ENCODE data around the gene RABGGTA. TPM values are rescaled to one million over a fixed set of nuclear protein-coding genes. Genes with fewer than 3 reads are reported as not detected.

RABGGTA gene
- polyA plus RNA-seq (2011; rRNA removed), result 18.6 and 22.4 TPM in 2 replicates
- 40.9 and 43.2 TPM in 2 replicates for polyA plus RNA-seq (2012; cell fraction: cytosol; rRNA removed)
- polyA plus RNA-seq (2012; cell fraction: nucleus; rRNA removed), result 157 and 208 TPM in 2 replicates
- polyA plus RNA-seq (2017; fragmentation: RNase III; extraction: RNeasy Plus Mini Kit Qiagen cat#74134 plus additional on column Dnase treatment), result 17.2 to 23.1 TPM (median 21.9 TPM) in 3 replicates
- polyA minus RNA-seq (2011; rRNA and poly(A)+ RNA removed), result 41.9 and 52.1 TPM in 2 replicates

DNA sequence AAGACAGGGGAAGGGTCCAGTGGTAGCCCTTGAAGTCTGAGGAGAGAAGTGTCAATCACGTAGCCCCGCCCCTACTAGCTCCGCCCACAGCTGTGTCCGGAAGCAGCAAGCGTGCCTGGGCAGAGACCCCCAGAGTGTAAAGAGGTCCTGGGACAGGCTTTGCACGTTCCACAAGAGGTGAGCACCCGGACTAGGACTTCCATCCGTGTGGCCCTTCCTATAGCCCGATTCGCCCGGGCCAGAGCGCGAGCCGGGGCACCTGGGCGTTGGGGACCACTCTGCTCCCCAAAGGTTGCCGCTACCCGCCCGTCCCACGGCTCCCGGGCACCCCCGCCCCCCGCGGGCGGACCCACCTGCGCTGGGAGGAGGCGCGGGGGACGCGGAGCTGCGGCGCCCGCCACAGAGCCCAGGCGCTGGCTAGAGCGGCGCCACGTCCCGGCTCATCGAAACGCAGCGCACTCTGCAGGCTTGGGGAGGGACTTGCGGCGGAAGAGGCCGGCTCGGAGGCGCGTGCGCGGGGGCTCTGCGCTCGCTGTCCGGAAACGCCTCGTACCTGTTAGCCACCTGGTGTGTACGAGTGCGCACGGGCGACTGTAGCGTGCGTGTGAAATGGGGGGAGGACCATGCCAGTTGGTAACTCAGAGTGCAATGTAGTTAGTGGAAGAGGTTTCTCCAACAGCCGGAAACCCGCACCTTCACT is at the start of gene RABGGTA:
Gene RABGGTA (minus strand): TSS at position 464 of the 700 bp plus-strand sequence. CDS start 482 bp downstream, outside the sequence.
- Histone ChIP-seq H3K4me3 (peak within 1 kb of the TSS; percentile 59), H3K9me3 (no peaks in the 10 kb centered on the region), H3K4me1 (0 out of 3 replicates have a peak, but pooled peaks cover 5% of the 10 kb centered on the region), H3K4me2 (peak within 1 kb of the TSS; percentile 85), H3K27ac (peak within 1 kb of the TSS; percentile 89 to 97)
- CTCF ChIA-PET, result interaction anchor here (1.0 to 34.0 kb wide), 14 partner anchors 9 to 166 kb away, joined by 3 to 469 read pairs (median 5); partner anchors contain the start of genes CIDEB, DHRS1, LTB4R and LTB4R2
- POLR2A ChIA-PET, result interaction anchor here (0.6 to 1.9 kb wide), 28 partner anchors 9 to 171 kb away, joined by 3 to 53 read pairs (median 4); partner anchors contain the start of genes CBLN3, CHMP4A, CIDEB and DHRS1
- WGBS (ENCODE audit: missing lambda C conversion rate), result 5% methylated on average over 19 of the region's 61 CpGs
- ATAC-seq, result peak; percentile 91 to 98
- FAIRE-seq, result no peak
- DNase-seq (ENCODE audit: low read depth in 1 of 2, low spot score in 1 of 2), result peak; percentile 91 to 93
- TF ChIP-seq, protein P1, sequence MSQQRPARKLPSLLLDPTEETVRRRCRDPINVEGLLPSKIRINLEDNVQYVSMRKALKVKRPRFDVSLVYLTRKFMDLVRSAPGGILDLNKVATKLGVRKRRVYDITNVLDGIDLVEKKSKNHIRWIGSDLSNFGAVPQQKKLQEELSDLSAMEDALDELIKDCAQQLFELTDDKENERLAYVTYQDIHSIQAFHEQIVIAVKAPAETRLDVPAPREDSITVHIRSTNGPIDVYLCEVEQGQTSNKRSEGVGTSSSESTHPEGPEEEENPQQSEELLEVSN (IDR thresholded peaks at IDR 0.05; ENCODE audit: borderline replicate concordance, low read depth), result peak; percentile 81; the same call in 1 of the 2 replicates
- TF ChIP-seq POLR2A (IDR thresholded peaks at IDR 0.05; ENCODE audit: low read length), result peak; percentile 42
- peak; percentile 95 for TF ChIP-seq PHF8 (IDR thresholded peaks at IDR 0.05; ENCODE audit: borderline replicate concordance, low read depth)
- no peak for TF ChIP-seq ESRRA (IDR thresholded peaks at IDR 0.05; ENCODE audit: borderline replicate concordance, low read length)
- no peak for TF ChIP-seq JUNB (IDR thresholded peaks at IDR 0.05)
- TF ChIP-seq HDAC2 (IDR thresholded peaks at IDR 0.05), result no peak
- TF ChIP-seq TP53 (CRISPR knock-in tag; IDR thresholded peaks at IDR 0.05), result no peak
- no peak for TF ChIP-seq RCOR1 (IDR thresholded peaks at IDR 0.05; ENCODE audit: low read depth, low read length)
- TF ChIP-seq KDM5A (IDR thresholded peaks at IDR 0.05), result no peak; the same call in 1 of the 2 replicates
- TF ChIP-seq RARB (CRISPR knock-in tag; IDR thresholded peaks at IDR 0.05), result no peak
- TF ChIP-seq RNF2 (IDR thresholded peaks at IDR 0.05; ENCODE audit: borderline replicate concordance, low read depth), result no peak
- TF ChIP-seq MAFK (IDR thresholded peaks at IDR 0.05; ENCODE audit: partially characterized antibody), result no peak
- TF ChIP-seq RAD21 (conservative IDR thresholded peaks at IDR 0.05 in 1 of 2, IDR thresholded peaks at IDR 0.05 in 1 of 2), result no peak
- no peak for TF ChIP-seq SMC3 (IDR thresholded peaks at IDR 0.05)
- peak; percentile 70 for TF ChIP-seq PBX3 (IDR thresholded peaks at IDR 0.05)
- TF ChIP-seq FOSL2 (IDR thresholded peaks at IDR 0.05), result no peak
- TF ChIP-seq FOSL2 (CRISPR knock-in tag; IDR thresholded peaks at IDR 0.05), result 0 out of 2 replicates have a peak, but pooled peaks have one; percentile 25
- TF ChIP-seq CTCF (IDR thresholded peaks at IDR 0.05), result peak; percentile 62
- TF ChIP-seq KDM1A (IDR thresholded peaks at IDR 0.05; ENCODE audit: low read depth), result no peak
- 0 out of 2 replicates have a peak, but pooled peaks have one; percentile 74 for TF ChIP-seq MAZ (IDR thresholded peaks at IDR 0.05; ENCODE audit: borderline replicate concordance, low read depth, low read length)
- TF ChIP-seq HOXB5 (CRISPR knock-in tag; IDR thresholded peaks at IDR 0.05), result no peak
- TF ChIP-seq, protein P2, sequence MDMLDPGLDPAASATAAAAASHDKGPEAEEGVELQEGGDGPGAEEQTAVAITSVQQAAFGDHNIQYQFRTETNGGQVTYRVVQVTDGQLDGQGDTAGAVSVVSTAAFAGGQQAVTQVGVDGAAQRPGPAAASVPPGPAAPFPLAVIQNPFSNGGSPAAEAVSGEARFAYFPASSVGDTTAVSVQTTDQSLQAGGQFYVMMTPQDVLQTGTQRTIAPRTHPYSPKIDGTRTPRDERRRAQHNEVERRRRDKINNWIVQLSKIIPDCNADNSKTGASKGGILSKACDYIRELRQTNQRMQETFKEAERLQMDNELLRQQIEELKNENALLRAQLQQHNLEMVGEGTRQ (IDR thresholded peaks at IDR 0.05), result no peak
- TF ChIP-seq TFCP2L1 (CRISPR knock-in tag; IDR thresholded peaks at IDR 0.05), result no peak
- no peak for TF ChIP-seq POLR2AphosphoS2 (conservative IDR thresholded peaks at IDR 0.05; ENCODE audit: low read length)
- TF ChIP-seq MYC (IDR thresholded peaks at IDR 0.05; ENCODE audit: borderline replicate concordance, low read length), result peak; percentile 65; the same call in 1 of the 2 replicates
- TF ChIP-seq ATOH8 (CRISPR knock-in tag; IDR thresholded peaks at IDR 0.05; ENCODE audit: low read depth), result 0 out of 2 replicates have a peak, but pooled peaks have one; percentile 31
- peak; percentile 61 to 92; a peak in 3 of 5 replicates for TF ChIP-seq JUN (IDR thresholded peaks at IDR 0.05)
- TF ChIP-seq HOXB13 (CRISPR knock-in tag; IDR thresholded peaks at IDR 0.05; ENCODE audit: low read depth), result no peak
- no peak for TF ChIP-seq NR3C1 (IDR thresholded peaks at IDR 0.05)
- no peak for TF ChIP-seq FOXS1 (CRISPR knock-in tag; IDR thresholded peaks at IDR 0.05)
- TF ChIP-seq HOXA7 (CRISPR knock-in tag; IDR thresholded peaks at IDR 0.05), result no peak
- TF ChIP-seq SREBF2 (IDR thresholded peaks at IDR 0.05), result no peak
- peak; percentile 96 for TF ChIP-seq HMGXB4 (CRISPR knock-in tag; IDR thresholded peaks at IDR 0.05; ENCODE audit: borderline replicate concordance)
